GF-D8 (cell line): ENCODE data around the gene SHFL.

Experiments
- DNase-seq: peaks from one replicate; lab custom pipeline; 2025; lab: John Stamatoyannopoulos, UW

SHFL gene

GRCh38 chr19:10109528-10109927, 23.4 kb downstream of the SHFL start:
- no peak for DNase-seq

- DNase-seq: no peak
Observed at GRCh38 chr19:10110076-10110971, 24.2 kb downstream of the SHFL start.

GRCh38 chr19:10110972-10111317, 24.8 kb downstream of the SHFL start:
- DNase-seq: no peak

- peak; percentile 90 for DNase-seq
Observed at GRCh38 chr19:10111405-10111811, 25.3 kb downstream of the SHFL start, which contains the start of gene P2RY11. P2RY11 (plus strand) TSS chr19:10111693; CDS start chr19:10111722, 29 bp downstream.

- DNase-seq: peak; percentile 65
Observed at GRCh38 chr19:10112037-10112761, 26.1 kb downstream of the SHFL start.

GRCh38 chr19:10112895-10113591, 26.9 kb downstream of the SHFL start:
- DNase-seq: peak; percentile 25

- DNase-seq: no peak
Observed at GRCh38 chr19:10113592-10113963, 27.5 kb downstream of the SHFL start.

GRCh38 chr19:10113964-10114650, 28.0 kb downstream of the SHFL start:
- DNase-seq: no peak

GRCh38 chr19:10114651-10115391, 28.7 kb downstream of the SHFL start:
- DNase-seq: no peak

GRCh38 chr19:10115392-10116084, 29.4 kb downstream of the SHFL start:
- no peak for DNase-seq

GRCh38 chr19:10116085-10116865, 30.2 kb downstream of the SHFL start:
- DNase-seq: no peak

GRCh38 chr19:10116866-10117616, 30.9 kb downstream of the SHFL start:
- no peak for DNase-seq

GRCh38 chr19:10118960-10119359, 32.8 kb downstream of the SHFL start:
- no peak for DNase-seq

GRCh38 chr19:10120538-10121189, 34.5 kb downstream of the SHFL start:
- no peak for DNase-seq

- no peak for DNase-seq
Observed at GRCh38 chr19:10122045-10122444, 35.9 kb downstream of the SHFL start.

- no peak for DNase-seq
Observed at GRCh38 chr19:10124429-10124828, 38.3 kb downstream of the SHFL start.

- DNase-seq: peak; percentile 14
Observed at GRCh38 chr19:10126213-10126639, 40.1 kb downstream of the SHFL start.

GRCh38 chr19:10132905-10133304, 46.8 kb downstream of the SHFL start:
- DNase-seq: no peak

GRCh38 chr19:10133596-10133995, 47.5 kb downstream of the SHFL start:
- DNase-seq: no peak
